CD4-positive, alpha-beta T cell treated with Interleukin-21 for 1 hour (primary cell): ENCODE results near the gene PCDHB15.
"Not testable (repeated sequence)": the region's sequence is repeated elsewhere in the genome, so short reads cannot be mapped to it uniquely, and the experiment has no call there.

Experiments
- DNase-seq: peaks from one replicate; pipeline ENCODE4 v3.0.0-alpha.2; 2020

Gene PCDHB15

GRCh38 chr5:141245250-141245717 lies at the start of gene PCDHB15:
TSS of gene PCDHB15 (plus strand) at chr5:141245395. CDS start at chr5:141245579, 184 bp downstream.
- DNase-seq: peak; percentile 16

- DNase-seq: no peak
These were observed 48.8 kb upstream of the PCDHB15 start for GRCh38 chr5:141196363-141196762.

- no peak for DNase-seq
These were observed 45.6 kb upstream of the PCDHB15 start, which contains the start of gene PCDHB11 for GRCh38 chr5:141199359-141200235. TSS of gene PCDHB11 (plus strand) at chr5:141199627. CDS start at chr5:141199775, 148 bp downstream.

GRCh38 chr5:141201126-141201525 lies 44.1 kb upstream of the PCDHB15 start:
- DNase-seq: not testable (repeated sequence)

GRCh38 chr5:141201646-141202045 lies 43.5 kb upstream of the PCDHB15 start:
- DNase-seq: not testable (repeated sequence)

GRCh38 chr5:141208478-141208877 lies 36.7 kb upstream of the PCDHB15 start, which contains the start of gene PCDHB12:
TSS of gene PCDHB12 (plus strand) at chr5:141208719. CDS start at chr5:141208908, 189 bp downstream.
- no peak for DNase-seq

- DNase-seq: not testable (repeated sequence)
These were observed 34.9 kb upstream of the PCDHB15 start for GRCh38 chr5:141210281-141210680.

GRCh38 chr5:141210849-141211248 lies 34.3 kb upstream of the PCDHB15 start:
- DNase-seq: not testable (repeated sequence)

GRCh38 chr5:141213656-141214339 lies 31.4 kb upstream of the PCDHB15 start, which contains the start of gene PCDHB13:
TSS of gene PCDHB13 (plus strand) at chr5:141213919. CDS start at chr5:141214124, 205 bp downstream.
- DNase-seq: peak; percentile 21

GRCh38 chr5:141214583-141214982 lies 30.6 kb upstream of the PCDHB15 start:
- DNase-seq: not testable (repeated sequence)

GRCh38 chr5:141215504-141215903 lies 29.7 kb upstream of the PCDHB15 start:
- not testable (repeated sequence) for DNase-seq

GRCh38 chr5:141216035-141216434 lies 29.2 kb upstream of the PCDHB15 start:
- DNase-seq: not testable (repeated sequence)

GRCh38 chr5:141223112-141223783 lies 21.9 kb upstream of the PCDHB15 start, which contains the start of gene PCDHB14:
TSS of gene PCDHB14 (plus strand) at chr5:141223343. CDS start at chr5:141223506, 163 bp downstream.
- DNase-seq: peak; percentile 9

GRCh38 chr5:141224844-141225243 lies 20.4 kb upstream of the PCDHB15 start:
- not testable (repeated sequence) for DNase-seq

GRCh38 chr5:141225421-141225820 lies 19.8 kb upstream of the PCDHB15 start:
- not testable (repeated sequence) for DNase-seq

GRCh38 chr5:141234109-141234667 lies 11.0 kb upstream of the PCDHB15 start:
- no peak for DNase-seq

- not testable (repeated sequence) for DNase-seq
These were observed 9.3 kb upstream of the PCDHB15 start for GRCh38 chr5:141235922-141236321.

GRCh38 chr5:141236516-141237313 lies 8.5 kb upstream of the PCDHB15 start:
- no peak for DNase-seq

- DNase-seq: no peak
These were observed 3.7 kb upstream of the PCDHB15 start for GRCh38 chr5:141241496-141241895.

- DNase-seq: not testable (repeated sequence)
These were observed 1.8 kb downstream of the PCDHB15 start for GRCh38 chr5:141246971-141247370.

- DNase-seq: not testable (repeated sequence)
These were observed 2.2 kb downstream of the PCDHB15 start for GRCh38 chr5:141247434-141247833.
